GM18867 (cell line): ENCODE results near the gene STRA6.
A peak's percentile ranks its signal among the peaks of the same experiment; 100 is the strongest.

Experiments
- ATAC-seq: cut with Tn5 transposase; IDR thresholded peaks from one replicate; pipeline ENCODE4 v1.9.1; 2021; ENCODE audit warnings: mild to moderate bottlenecking, moderate library complexity; ENCODE audit not compliant: unreplicated experiment

The STRA6 gene

GRCh38 chr15:74202452-74203401, at the start of gene STRA6:
TSS of gene STRA6 (minus strand) at chr15:74202787. CDS start at chr15:74202267, 520 bp downstream.
- ATAC-seq, result no peak

DNA sequence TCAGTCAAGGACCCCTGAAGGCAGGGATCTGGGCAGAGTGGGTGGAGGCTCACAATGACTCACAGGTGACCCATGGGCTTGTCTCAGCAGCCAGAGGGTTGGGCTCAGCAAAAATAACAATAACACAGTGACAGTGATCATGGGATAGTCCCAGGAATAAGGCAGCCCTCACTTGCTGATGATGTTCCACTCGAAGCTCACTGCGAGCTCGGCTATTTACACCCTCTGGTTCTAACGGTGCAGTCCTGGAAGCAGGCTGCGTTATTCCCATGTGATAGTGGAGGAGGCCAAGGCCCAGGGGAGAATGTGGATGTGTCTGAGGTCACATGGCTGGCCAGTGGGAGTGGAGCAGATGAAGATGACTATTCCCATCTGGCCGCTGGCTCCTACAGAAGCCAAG, 49.7 kb upstream of the STRA6 start:
- ATAC-seq, result no peak

DNA sequence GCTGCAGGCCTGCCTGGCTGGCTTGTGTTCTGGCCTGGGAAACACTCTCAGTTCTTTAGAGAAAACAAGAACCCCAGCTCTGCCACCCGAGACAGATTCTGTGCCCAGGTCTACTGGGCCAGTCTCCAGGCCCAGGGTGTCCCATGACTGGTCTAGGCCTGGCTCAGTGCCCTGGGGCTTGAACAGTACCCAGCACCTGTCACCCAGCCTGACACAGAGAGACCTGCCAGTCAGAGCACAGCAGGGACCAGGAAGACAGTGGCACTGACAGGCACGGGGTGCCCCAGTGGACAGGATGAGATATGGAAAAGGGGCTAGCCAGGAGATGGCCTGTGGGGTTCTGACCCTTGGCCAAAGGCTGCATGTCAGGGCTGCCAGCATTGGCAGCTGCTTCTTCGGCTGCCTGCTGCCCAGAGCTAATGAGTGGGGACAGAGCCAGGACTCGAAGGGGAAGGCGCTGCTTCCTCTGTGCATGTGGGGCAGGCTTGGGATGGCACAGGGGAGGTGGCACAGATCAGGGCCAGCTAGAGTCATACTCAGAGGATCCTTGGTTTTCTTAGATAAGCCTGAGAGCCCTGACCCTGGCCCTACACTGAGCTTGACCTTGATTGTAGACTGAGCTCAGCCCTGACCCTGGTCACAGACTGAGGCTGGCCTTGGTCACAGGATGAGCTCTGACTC, 48.7 kb upstream of the STRA6 start:
- ATAC-seq, result no peak

DNA sequence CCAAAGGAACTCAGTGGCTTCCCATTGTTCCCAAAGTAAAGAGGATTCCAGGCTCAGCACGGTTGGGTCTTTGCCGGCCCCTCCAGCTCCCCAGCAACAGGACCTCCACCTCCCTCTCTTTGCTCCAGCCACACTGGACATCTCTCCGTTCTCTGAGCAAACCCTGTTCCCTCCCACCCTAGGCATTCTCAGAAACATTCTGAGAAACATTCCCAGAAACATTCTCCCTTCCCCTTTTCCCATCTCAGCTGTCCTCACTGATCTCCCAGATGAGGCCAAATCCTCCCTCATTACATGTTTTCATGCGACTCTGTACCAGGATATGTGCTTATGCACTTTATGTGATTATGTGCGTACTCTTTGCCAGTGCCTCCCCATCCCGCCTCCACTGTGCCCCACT, 47.7 kb upstream of the STRA6 start:
- ATAC-seq, result no peak

- ATAC-seq, result no peak
Observed at GRCh38 chr15:74245342-74245931, 42.9 kb upstream of the STRA6 start.

GRCh38 chr15:74244822-74245341, 42.3 kb upstream of the STRA6 start:
- ATAC-seq, result no peak

GRCh38 chr15:74243431-74243830, 40.8 kb upstream of the STRA6 start:
- no peak for ATAC-seq

DNA sequence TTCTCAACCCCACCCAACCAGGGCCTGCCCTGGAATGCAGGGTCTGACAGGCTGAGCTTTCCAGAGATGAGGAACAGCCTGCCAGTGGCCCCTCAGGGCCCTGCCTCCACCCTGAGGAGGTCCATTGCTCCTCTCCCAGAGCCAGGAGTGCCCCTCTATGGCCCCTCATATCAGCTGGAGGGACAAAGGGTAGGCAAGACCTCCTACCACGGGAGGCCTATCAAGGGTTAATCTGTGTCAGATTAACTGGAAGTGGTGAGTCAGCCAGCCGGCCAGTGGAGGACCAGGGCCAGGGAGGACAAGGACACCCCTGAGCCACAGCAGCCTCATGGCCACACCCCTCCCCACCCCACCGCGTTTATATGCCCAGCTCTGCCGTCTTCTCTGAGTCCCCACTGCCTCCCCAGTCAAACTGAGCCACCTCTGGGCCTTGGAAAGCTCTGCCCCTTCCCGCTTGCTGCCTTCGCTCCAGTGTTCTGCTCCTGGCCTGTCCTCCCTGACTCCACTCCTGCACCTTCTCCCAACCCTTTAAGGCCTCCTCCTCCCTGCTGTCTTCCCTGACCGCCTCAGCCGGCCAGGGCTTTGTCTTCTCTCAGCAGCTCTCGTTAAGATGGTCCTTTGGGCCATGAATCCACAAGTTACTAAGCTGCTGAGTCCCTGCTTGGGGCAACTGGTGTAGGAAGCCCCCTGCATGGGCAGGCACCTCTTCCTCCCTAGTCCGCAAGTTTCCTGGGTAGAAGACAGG, 40.0 kb upstream of the STRA6 start:
- no peak for ATAC-seq

DNA sequence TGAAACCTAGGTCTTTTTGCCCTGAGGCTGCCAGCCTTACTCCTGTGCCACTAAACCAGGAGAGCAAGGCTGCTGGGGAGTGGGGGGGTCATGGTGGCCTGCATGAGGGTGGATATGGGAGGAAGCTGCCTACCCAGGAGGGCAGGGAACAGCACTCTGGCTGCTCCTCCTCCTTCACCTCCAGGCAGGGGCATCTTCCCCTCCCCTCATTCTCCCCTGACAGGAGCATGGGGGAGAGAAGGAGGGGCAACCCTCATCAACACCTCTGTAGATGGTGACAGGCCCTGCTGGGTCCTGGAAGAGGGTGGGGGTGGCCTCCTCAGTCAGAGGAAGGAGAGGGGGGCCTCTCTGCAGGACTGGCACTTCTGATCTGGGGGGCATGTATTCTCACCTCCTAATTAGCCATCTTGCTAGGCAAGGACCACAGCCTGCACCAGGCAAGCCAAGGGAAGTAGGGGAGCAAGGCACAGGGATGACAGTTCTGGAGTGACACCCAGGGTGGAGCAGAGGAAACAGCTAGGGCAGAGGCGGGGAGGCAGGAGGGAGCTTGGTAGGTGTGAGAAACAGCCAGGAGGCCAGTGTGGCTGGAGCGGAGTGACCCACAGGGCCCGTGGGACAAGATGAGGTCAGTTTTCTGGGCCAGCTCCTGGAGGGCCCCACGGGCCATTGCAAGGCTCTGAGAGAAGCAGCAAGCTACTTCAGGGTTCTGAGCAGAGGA, 38.5 kb upstream of the STRA6 start:
- no peak for ATAC-seq

DNA sequence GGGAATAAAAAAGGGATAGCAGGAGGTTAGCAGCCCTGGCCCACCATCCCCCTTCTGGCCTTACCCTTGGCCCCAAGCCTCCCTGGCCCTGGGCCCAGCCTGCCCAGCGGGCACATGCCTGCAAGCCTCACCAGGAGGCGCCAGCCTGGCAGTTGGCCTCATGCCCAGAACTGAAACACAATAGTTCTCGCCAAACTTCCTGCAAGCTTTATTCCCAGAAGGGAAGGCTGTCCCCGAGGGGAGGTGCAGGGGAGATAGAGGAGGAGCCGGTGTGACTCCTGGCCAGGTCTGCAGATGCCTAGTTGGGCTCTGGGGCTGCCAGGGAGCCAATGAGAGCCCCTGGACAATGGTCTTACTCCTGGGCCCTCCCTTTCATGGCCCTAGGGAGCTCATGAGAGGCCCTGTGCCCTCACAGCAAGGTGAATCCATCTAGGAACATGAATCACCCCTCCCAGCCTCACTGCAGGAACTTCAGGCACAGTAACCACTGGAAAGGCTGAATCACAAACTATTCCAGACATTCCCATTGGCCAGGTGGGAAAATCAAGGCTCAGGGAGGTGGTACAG, 37.5 kb upstream of the STRA6 start:
- no peak for ATAC-seq

DNA sequence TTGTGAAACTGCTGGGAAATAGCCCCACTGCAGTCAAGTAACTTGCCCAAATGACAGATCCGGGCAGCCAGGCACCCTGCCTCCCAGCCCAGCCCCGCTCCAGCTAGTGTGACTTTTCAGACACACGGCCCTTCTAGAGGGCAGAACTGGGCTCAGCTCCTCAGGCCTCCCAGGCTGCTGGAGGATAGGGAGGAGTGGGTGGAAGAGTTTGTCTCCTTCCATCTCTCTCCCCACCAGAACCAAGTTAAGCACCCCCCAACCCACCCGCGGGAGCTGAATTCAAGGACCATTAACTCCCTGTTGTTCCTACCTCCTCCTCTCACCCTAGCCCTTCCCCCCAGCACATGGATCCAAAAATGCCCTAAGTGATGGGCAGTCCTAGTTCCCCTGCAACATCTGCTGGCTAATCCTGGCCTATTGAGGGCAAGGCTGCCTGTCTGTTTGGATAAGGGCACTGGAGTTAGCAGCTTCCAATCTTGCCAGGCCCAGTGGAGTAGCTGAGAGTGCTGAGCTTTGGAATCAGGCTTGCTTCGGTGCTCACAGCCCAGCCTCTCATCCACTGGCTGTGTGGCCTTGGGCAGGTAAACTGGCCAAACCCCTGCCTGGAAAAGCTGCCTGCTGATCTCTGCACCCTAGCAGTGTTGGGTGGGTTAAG, 36.6 kb upstream of the STRA6 start:
- no peak for ATAC-seq

GRCh38 chr15:74235962-74236361, 33.4 kb upstream of the STRA6 start, which contains the start of gene CCDC33:
TSS of gene CCDC33 (plus strand) at chr15:74236326. CDS start at chr15:74236720, 394 bp downstream.
- peak; percentile 83 for ATAC-seq

DNA sequence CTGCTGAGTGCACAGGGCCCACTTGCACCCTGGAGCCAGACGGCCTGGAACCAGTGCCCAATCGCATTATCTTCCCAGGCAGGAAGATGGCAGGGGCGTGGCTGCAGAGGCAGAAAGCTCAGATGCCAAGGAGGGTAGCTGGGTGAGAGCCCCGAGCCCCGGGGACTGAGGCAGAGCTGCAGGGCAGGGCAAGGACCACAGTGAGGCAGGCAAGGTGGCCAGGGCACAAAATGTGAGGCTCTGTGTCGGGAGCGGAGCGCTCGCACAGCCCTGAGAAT, 31.9 kb upstream of the STRA6 start:
- no peak for ATAC-seq

DNA sequence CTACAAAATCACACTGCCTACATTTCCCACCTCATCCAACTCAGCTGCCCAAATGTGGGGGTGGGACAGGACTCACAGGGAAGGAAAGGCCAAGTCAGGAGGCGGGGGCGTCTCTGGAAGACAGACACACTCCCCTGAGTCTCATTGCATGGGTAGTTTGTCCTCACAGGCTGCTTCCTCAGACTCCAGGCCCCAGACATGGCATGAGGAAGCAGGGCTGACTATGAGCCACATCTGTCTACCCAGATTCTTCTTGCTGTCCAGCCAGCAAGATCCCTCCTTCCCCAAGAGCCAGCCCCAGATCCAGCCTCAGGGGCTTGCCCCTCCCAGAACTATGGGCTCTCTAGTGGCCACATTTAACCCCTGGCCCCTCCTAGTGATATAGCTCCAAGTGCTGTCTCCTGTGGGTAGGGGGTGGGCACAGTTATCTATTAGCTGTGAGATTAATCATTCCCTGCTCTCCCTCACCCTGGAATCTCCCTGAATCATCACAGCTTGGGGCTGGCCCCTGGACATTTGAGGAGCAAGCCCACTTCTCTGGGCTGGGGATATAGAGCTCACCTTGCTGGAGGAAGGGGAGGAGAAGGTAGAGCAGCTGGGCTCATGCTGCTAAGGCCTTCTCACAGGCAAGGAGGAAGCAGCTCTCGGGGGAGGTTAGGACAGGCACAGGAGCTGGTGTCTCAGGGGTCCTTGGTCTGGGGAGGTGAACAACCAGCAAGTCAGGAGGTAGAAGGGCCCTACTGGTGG, 31.4 kb upstream of the STRA6 start:
- no peak for ATAC-seq

- no peak for ATAC-seq
Observed at GRCh38 chr15:74233373-74233772, 30.8 kb upstream of the STRA6 start.

- ATAC-seq, result no peak
Observed at GRCh38 chr15:74231475-74231874, 28.9 kb upstream of the STRA6 start.

DNA sequence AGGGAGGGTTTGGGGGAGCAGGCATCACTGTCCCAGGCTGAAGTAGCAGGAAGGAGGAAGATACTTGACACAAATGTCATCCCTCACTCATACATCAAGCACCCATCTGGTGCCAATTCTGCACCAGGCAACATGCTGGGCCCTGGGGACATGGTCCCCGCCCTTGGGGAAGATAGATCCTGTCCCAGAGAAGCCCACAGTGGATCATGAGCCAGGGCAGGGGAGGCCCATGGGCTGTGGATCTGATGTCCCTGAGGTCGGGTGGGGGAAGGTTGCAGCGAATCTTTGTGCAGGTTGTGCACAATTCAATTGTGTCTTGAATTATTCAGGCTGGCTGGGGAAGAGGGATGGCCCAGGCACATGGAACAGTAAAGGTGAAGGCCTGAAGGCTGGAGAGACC, 27.1 kb upstream of the STRA6 start:
- no peak for ATAC-seq

GRCh38 chr15:74228723-74229081, 26.1 kb upstream of the STRA6 start:
- ATAC-seq, result no peak
